ENCODE results near the gene NOTCH2.

DNA sequence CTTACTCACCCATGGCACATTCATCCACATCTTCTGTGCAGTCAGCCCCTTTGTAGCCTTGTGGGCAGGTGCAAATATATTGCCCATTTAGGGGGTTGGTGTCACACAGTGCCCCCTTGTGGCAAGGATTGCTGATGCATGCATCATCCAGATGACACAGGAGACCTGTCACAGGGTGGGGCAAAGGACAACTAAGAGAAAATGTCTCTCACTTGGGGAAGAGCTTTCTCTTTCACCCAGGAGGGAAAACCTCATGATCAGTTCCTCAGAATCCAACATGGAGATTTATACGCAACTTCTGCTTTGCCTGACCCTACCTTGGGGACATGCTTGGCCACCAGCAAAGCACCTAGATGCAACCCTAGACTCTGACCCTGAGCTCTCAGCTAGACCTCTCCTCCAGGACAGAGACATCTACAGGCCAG, 101.4 kb downstream of the NOTCH2 start:
- TF ChIP-seq, protein P1, sequence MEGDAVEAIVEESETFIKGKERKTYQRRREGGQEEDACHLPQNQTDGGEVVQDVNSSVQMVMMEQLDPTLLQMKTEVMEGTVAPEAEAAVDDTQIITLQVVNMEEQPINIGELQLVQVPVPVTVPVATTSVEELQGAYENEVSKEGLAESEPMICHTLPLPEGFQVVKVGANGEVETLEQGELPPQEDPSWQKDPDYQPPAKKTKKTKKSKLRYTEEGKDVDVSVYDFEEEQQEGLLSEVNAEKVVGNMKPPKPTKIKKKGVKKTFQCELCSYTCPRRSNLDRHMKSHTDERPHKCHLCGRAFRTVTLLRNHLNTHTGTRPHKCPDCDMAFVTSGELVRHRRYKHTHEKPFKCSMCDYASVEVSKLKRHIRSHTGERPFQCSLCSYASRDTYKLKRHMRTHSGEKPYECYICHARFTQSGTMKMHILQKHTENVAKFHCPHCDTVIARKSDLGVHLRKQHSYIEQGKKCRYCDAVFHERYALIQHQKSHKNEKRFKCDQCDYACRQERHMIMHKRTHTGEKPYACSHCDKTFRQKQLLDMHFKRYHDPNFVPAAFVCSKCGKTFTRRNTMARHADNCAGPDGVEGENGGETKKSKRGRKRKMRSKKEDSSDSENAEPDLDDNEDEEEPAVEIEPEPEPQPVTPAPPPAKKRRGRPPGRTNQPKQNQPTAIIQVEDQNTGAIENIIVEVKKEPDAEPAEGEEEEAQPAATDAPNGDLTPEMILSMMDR (IDR thresholded peaks at IDR 0.05), result peak in 2 of 3 experiments; percentile 24 to 48
- TF ChIP-seq POLR2A (IDR thresholded peaks at IDR 0.05) (no peak), POLR2AphosphoS5 (IDR thresholded peaks at IDR 0.05; ENCODE audit: insufficient read depth in 1 of 2, low read depth in 1 of 2) (no peak)

Data from vagina (tissue), 2 donors.